ENCODE measurements around the gene KLHL21.

KLHL21 gene

GRCh38 chr1:6546326-6546725 lies 56.3 kb downstream of the KLHL21 start:
- DNase-seq: no peak

- DNase-seq: no peak
Measured at GRCh38 chr1:6545276-6546112, 57.2 kb downstream of the KLHL21 start.

- DNase-seq: no peak
Measured at GRCh38 chr1:6544831-6545230, 57.8 kb downstream of the KLHL21 start.
